C1 segment of cervical spinal cord (tissue), 14 donors: ENCODE data around the gene VCY.
"Not testable (repeated sequence)": the region's sequence is repeated elsewhere in the genome, so short reads cannot be mapped to it uniquely, and the experiment has no call there.

Experiments
- DNase-seq, 14 donors: peaks; one replicate each; lab custom pipeline; 2025; lab: John Stamatoyannopoulos, UW

VCY gene

GRCh38 chrY:13986373-13986772, at the start of gene VCY:
Gene VCY, minus strand, starts transcription at chrY:13986473. Its CDS starts 33 bp downstream, at chrY:13986440.
- not testable (repeated sequence) for DNase-seq

- not testable (repeated sequence) for DNase-seq
These were observed 44.1 kb upstream of the VCY start for GRCh38 chrY:14030395-14030794.

- DNase-seq, result not testable (repeated sequence)
These were observed 25.6 kb upstream of the VCY start for GRCh38 chrY:14011916-14012315.

GRCh38 chrY:13942406-13942805, 43.9 kb downstream of the VCY start:
- DNase-seq, result not testable (repeated sequence)
